Measurements from ENCODE around the gene ALCAM.

The ALCAM gene

GRCh38 chr3:105332961-105333360 is 33.7 kb upstream of the ALCAM start:
- H3K27ac ChIP-seq (replicated peaks) = no peak overlapping the region
- TF ChIP-seq REST (IDR thresholded peaks at IDR 0.05; ENCODE audit: insufficient replicate concordance, low read depth) (no peak), SPI1 (IDR thresholded peaks at IDR 0.05; ENCODE audit: borderline replicate concordance, low read depth) (no peak), POLR2AphosphoS5 (IDR thresholded peaks at IDR 0.05; ENCODE audit: low read depth) (no peak), CTCF (IDR thresholded peaks at IDR 0.05; ENCODE audit: insufficient read depth, low read length) (no peak), GABPA (IDR thresholded peaks at IDR 0.05; ENCODE audit: low read depth) (no peak)
- no peak overlapping the region for H3K4me3 ChIP-seq (replicated peaks; ENCODE audit: insufficient read depth, low read length)
- no peaks in the 10 kb centered on the region for H3K27me3 ChIP-seq (ENCODE audit: insufficient read depth, poor library complexity, severe bottlenecking)
- DNase-seq (ENCODE audit: low read depth in 1 of 2, low spot score in 1 of 2) = no peak

- no peak for DNase-seq (ENCODE audit: low read depth in 1 of 2, low spot score in 1 of 2)
- TF ChIP-seq REST (IDR thresholded peaks at IDR 0.05; ENCODE audit: insufficient replicate concordance, low read depth) (no peak), GABPA (IDR thresholded peaks at IDR 0.05; ENCODE audit: low read depth) (no peak), SPI1 (IDR thresholded peaks at IDR 0.05; ENCODE audit: borderline replicate concordance, low read depth) (no peak), POLR2AphosphoS5 (IDR thresholded peaks at IDR 0.05; ENCODE audit: low read depth) (no peak), CTCF (IDR thresholded peaks at IDR 0.05; ENCODE audit: insufficient read depth, low read length) (no peak)
- no peaks in the 10 kb centered on the region for H3K27me3 ChIP-seq (ENCODE audit: insufficient read depth, poor library complexity, severe bottlenecking)
- no peak overlapping the region for H3K4me3 ChIP-seq (replicated peaks; ENCODE audit: insufficient read depth, low read length)
- H3K27ac ChIP-seq (replicated peaks) = no peak overlapping the region
Measured at GRCh38 chr3:105334138-105334882, 32.4 kb upstream of the ALCAM start.

- no peak for DNase-seq (ENCODE audit: low read depth in 1 of 2, low spot score in 1 of 2)
- no peaks in the 10 kb centered on the region for H3K27me3 ChIP-seq (ENCODE audit: insufficient read depth, poor library complexity, severe bottlenecking)
- H3K27ac ChIP-seq (replicated peaks) = no peak overlapping the region
- TF ChIP-seq REST (IDR thresholded peaks at IDR 0.05; ENCODE audit: insufficient replicate concordance, low read depth) = no peak
- TF ChIP-seq POLR2AphosphoS5 (IDR thresholded peaks at IDR 0.05; ENCODE audit: low read depth) = no peak
- no peak for TF ChIP-seq SPI1 (IDR thresholded peaks at IDR 0.05; ENCODE audit: borderline replicate concordance, low read depth)
- no peak for TF ChIP-seq CTCF (IDR thresholded peaks at IDR 0.05; ENCODE audit: insufficient read depth, low read length)
- no peak for TF ChIP-seq GABPA (IDR thresholded peaks at IDR 0.05; ENCODE audit: low read depth)
- no peak overlapping the region for H3K4me3 ChIP-seq (replicated peaks; ENCODE audit: insufficient read depth, low read length)
Measured at GRCh38 chr3:105339946-105340345, 26.8 kb upstream of the ALCAM start.
